ENCODE measurements around the gene FYB1.
A peak's percentile ranks its signal among the peaks of the same experiment; 100 is the strongest.

The FYB1 gene

DNA sequence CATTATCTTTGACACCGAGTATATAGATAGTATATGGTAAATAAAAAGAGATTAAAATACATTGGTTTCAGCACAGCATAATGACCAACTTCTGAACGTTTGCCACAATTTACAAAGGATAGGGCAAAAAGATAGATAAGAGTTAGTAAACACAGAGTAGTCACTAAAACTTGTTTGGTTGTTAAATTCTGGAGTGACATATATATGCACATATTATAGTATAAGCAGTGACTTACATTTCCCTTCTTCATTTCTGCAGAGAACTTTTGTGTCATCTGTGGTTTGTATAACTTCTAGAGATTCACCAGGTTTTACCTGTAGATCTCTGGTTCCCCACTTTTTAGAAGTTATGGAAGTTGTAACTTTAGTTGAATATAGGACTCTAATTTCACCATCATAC, 100.7 kb downstream of the FYB1 start:
- DNase-seq (ENCODE audit: low spot score) = no peak

DNA sequence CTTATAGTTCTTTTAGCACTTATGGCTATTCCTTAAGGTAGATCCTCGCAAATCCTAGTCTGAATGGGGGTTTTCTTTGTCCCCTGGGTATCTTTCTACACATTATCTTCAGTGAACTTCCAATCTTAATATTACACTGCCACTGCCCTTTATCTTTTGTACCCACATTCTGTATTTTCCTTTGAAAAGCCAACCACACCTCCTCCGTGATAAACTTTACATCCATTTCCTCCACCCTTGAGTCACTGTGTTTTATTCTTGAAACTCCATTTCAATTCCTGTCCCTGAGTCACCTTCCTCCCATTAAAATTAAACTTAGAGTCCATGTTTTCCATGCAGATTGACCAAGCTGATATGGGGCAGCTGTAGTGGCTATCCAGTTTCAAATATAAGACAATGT, 102.0 kb downstream of the FYB1 start:
- DNase-seq (ENCODE audit: low spot score) = no peak

DNA sequence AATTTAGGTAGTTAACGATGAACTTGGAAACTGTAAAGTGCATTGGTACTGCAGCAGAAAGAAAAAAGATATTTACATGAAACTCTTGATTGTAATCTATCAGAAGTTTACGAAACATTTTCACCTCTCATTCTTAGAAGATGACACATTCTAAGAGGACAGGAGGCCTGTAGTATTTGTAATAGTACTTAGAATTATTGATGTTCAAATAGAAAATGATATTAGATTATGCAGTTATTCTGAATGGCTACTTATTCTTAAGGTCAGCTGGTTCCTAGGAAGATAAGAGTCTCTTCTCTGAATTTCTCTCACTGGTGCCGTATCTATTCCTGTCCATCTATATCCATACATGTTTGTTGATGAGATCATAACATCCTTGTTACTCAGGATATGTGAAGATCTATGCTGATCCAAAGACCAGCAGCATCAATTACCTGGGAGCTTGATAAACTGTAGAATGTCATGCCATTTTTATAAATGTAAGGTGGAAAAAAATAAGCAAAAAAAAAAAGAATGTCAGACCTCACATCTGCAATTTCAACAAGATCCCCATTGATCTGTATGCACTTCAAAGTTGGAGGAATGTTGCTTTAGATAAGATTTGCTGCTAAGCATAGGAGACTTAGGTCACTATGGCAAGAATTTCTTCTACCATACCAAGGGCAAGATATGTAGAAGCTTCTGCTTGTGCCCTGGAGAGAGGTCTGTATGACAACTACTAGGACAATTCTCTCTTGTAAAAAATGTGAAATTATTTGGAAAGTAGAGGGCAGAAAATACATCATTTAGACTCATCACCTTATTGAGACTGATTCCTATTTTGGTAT, 102.8 kb downstream of the FYB1 start:
- no peak for DNase-seq (ENCODE audit: low spot score)

DNA sequence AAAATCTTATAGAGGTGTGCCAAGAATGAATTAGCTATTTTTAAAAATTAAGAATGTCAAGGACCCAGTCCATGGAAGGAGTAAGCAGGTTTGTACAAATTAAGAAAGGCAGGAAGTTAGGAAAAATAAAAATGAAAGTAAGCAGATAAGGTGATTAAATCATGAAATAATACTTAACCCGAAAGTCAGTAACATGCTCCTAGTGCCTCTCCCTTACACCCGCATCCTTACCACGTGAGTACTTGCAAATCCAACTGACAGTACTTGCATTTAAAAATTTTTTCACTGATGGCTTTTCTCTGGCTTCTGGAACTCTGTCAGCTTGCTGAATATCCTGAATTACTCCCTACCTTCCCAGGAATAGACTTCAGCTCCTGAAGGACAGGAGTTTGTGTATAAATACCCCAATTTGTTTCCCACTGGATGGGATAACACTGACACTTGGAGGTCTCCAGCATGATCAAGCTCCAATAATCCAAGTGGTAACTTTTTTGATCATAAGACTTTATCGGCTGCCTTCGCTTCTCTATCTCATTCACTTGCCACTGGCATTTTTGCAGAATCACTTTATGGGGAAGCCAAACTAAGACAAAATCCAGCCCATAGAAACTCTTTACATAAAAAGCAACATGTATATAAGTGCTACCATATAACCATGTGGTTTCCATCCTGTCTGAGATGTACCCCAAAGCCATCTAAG, 103.6 kb downstream of the FYB1 start:
- no peak for DNase-seq (ENCODE audit: low spot score)

DNA sequence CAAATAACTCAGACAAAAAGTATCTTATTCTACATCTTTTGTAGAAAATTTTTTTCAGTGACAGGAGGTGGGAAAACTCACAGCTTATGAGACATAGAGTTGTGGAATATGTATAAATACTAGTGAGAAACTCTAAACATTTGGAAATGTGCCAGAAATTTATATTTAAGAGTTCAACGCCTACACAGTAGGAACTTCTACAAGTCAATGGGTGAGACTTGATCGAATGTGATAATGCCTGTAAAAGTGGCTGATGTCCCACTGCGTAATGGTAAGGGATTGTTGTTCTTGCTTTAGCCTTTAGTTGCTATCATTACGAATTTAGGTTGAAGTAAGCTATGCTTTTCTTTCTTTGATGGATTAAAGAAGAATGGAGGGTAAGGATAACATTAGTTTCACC, 105.2 kb downstream of the FYB1 start:
- no peak for DNase-seq (ENCODE audit: low spot score)

DNA sequence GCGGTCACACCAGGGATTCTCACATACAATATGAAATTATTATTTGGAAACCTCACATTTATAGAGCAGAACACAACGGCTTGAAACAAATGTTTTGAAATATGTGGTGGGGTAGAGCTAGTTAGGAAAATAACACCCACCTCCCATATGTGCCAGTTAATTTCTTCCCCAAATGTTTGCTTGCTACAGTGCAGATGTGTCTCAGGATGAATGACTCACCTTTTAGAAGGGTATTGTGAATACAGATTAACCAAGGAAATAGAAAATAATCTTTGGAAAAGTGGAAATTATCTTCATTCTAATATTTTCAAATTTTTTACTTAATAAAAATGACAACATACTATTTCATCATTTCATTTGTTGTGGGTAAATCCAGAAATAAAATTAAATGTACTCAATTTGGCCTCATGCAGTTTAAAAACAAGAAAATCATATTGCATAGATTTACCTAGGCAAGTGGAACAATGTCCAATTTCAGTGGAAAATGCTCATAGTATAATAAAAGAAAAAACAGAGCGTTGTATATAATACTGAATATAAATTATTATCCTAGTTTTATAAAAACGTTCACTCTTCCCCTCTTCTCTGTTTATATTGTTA, 105.9 kb downstream of the FYB1 start:
- no peak for DNase-seq (ENCODE audit: low spot score)

DNA sequence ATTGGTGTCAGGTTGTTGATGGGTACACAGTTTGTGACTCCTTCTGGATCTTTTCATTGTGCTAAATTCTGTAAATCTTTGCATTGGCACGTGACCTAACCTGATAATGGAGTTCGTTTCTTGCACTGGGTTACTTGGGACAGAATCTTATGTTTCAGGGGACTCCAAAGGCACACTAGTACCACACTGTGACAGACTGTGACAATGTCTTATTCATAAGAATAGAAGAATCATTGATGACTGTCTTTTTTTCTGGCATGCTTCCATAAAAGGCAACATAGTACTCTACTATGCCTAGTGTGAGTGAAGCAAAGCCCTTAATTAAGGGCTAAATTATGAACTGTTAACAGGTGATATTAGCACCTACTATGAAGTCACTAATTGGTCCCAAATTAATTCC, 109.8 kb downstream of the FYB1 start:
- DNase-seq (ENCODE audit: low spot score) = no peak

DNA sequence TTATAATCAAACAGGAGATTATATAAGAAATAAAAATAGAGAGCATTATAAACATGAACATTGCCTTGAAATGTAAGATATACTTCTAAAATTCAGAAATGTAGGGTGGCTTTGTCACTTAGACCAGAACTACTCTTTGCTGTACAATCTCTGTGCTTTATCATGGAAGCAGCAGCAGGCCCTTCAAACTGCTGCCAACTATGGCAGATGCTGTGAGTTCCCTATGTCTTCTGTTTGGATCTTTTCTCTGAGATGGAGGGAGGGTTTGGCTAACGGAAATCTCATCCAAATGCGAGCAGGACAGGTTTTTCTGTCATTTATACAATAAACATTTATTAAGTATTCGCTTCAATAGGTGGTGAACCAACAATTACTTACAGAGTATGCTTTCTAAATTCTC, 110.4 kb downstream of the FYB1 start:
- DNase-seq (ENCODE audit: low spot score) = no peak

DNA sequence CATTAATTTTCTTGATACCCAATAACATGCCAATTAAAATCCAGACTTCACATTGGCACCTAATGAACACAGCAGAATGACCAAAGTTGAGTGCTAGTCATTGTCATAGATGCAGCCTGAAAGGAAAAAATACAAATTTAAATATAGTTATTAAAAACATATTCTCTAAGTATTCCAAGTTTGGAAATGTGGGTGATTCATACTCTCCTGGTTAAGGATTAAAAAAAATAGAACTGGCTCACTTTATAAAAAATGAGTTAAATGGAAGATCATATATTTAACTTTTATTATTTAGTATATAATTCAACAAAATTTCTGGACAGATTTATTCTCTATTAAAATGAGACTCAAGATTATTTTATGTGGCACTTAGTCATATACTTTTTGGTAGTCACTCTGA, 112.0 kb downstream of the FYB1 start:
- DNase-seq (ENCODE audit: low spot score) = no peak

DNA sequence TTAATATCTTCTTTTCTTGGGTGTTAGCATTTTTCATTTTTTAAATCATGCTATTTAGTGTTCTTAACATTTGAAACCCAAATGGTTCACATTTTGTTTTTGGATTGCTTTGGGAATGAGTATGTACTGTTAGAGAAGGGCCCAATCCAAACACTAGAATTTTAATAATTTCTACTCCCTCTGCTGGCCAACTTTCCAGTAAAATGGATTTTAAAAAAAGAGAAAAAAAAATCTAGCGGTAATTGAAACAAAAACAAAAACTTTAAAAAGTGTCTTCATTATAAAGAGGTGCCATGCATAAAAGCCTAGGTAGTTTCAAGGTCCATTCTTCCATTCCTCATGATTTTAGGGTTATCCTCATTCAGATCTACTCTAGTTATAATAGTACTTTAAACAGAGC, 113.0 kb downstream of the FYB1 start:
- DNase-seq (ENCODE audit: low spot score) = peak; percentile 17

DNA sequence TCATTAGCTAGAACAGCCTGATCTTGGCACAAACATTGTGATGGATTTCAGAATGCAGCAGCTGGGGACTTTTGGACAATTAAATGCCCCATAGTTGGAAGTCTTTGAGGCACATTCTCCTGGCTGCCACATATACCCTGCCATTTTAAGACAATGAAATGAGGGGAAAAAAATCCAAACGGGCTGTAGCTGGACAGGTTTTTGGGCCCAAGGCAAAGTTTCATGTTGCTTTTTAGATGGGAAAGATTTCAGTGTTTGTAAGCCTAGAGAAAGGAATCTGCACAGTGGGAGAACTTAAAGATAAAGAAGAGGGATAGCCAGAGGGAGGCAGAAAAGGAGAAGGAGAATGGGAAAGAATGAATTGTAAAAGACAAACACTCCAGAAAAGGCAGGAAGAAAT, 115.1 kb downstream of the FYB1 start:
- DNase-seq (ENCODE audit: low spot score) = no peak

DNA sequence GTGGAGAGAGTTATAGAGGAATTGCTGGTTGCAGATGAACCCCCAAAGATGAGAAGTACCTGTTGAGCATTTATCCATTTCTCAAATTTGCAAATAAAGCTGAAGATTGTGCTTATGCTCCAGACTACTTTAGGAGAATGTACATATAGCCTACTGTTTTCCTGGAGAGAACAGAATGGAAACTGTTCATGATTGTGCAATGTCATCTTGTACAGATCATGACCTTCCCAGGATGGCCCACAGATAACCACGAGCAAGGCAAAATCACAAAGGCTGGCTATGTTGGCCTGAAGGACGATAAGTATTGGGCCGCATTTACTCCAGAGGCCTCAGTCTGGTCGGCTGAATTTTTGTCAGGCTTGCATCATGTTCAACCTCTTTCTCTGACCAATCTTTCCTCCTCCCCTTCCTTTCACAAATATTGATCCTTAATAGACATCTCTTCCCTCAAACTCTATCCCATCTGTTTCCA, 116.6 kb downstream of the FYB1 start:
- no peak for DNase-seq (ENCODE audit: low spot score)

DNA sequence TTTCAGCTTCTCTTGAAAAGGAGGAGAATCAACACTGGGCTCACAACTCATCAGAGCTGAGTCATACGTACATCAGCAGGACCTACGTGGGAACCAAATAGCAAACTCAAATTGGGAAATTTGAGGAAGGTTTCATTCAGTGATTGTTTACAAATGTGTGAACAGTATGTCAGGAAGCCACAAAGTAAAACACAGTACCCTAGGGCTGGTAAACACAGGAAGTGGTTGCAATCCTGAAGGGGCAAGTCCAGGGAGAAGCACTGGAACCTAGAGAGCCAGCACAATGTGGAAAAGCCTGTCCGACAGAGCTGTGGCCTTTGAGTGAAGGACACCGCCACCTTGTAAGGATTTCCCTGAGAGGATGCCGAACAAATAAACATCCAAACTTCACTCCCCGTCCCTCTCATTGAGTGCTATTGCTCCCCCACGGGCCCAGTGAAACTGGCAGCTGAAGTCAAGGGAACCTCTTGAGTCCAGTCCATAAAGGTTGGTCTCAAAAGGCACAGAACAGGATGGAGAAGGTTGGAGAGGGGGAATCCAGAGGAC, 118.4 kb downstream of the FYB1 start:
- DNase-seq (ENCODE audit: low spot score) = peak; percentile 61

DNA sequence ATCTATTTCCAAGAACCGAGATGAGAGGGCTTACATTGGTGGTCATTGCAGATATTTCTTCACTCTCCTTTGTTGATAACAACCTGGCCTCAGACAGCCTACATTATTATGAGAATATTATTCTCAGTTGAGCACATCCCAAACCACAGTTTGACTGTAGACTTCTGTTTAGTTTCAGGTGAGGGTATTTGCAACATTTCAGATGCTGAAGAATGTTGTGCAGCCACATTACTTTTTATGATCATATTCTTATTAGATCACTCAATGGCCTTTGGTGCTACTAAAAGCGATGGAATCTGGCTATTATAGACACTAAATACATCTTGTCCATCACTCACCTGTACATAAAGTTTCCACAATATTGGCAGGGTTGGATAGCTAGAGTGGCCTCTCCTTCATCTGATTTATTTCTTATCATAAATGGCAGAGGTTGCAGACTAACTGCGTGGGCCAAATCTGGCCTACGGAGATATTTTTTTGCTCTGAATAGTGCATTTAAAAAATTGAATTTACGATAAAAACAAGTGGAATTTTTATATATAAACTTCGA, 119.0 kb downstream of the FYB1 start:
- DNase-seq (ENCODE audit: low spot score) = no peak

DNA sequence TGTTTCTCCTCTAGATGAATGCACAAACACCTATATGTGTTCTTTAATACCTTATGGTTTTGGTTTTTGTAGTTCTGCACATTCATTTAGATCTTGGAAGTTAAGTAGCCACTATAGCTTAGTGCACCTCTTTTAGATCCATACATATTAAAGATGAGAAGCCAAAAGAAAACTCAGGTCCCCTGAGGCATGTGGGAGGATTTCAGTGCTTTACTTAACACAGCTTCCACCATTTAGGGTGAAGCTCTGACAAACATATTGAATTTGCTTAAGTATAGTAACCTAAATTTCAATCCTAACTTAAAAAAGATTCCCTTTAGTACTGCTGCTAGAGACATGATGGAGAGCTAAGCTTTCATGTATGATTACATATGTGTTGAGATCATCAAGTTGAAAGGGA, 119.5 kb downstream of the FYB1 start:
- DNase-seq (ENCODE audit: low spot score) = no peak

DNA sequence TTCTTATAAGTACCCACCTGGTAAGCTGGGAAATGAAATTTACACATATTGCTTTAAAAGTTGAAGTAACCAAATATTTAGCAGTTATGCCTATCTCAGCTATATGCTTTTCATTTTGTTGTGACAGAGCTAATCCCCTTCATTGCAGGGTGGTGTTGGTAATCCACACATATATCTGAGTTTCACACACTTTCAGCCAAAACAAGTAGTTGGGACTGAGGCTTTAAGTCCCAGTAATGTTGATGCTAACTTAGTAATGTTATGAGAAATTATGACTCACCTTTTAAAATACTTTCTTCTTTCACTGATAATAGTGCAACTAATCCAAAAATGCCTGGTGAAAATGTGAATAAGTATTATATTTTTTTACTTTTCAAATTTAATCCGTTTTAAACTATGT, 126.0 kb downstream of the FYB1 start:
- DNase-seq (ENCODE audit: low spot score) = peak; percentile 38

DNA sequence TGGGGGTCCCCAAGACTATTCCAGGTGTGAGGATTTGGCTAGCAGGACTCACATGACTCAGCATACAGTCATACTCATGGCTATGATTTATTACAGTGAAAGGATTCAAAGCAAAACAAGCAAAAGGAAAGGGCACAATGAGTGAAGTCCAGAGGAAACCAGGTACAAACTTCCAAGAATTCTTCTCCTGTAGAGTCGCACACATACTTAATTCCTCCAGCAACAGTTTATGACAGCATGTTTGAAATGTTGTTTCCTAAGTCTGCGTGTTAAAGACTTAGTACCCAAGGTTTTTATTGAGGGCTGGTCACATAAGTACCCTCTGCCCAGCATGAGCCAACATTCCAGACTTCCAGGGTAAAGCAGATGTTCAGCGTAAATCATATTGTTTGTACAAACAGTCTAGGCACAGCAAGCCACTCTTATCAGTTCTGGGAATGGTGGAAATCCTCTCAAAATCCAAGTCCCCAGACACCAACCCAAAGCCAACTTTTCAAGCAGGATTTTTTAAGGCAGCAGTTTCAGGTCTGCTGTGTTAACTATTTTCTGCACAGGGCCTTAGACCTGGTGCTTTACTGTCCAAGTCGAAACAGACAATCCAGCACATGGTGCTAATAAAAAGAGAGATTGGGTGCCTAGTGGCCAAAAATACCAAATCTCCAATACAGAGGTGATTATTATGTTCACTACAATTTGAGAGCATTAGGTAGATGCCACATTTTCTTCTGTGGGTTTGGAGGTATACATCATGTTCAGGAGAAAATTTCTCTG, 126.6 kb downstream of the FYB1 start:
- peak; percentile 62 for DNase-seq (ENCODE audit: low spot score)

DNA sequence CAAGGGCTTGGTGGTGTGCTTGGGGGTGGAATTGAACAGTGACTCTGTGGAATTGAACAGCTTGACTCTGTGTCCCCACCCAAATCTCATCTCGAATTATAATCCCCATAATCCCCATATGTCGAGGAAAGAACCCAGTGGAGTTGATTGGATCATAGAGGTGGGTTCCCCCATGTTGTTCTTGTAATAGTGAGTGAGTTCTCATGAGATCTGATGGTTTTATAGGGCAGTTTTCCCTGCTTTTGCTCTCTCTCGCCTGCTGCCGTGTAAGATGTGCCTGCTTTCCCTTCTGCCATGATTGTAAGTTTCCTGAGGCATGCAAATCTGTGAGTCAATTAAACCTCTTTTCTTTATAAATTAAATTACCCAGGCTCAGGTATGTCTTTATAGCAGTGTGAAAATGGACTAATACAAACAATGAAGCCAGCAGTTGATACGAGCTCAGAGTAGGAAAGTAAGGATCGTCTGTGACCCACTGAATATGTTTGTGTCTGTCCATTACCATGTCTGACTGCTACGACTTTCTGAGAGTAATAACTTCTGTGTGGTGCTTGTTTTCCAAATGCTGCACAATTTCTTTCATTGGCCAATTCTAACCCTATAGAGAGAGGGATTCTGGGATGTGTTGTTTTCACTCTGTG, 127.3 kb downstream of the FYB1 start:
- no peak for DNase-seq (ENCODE audit: low spot score)

DNA sequence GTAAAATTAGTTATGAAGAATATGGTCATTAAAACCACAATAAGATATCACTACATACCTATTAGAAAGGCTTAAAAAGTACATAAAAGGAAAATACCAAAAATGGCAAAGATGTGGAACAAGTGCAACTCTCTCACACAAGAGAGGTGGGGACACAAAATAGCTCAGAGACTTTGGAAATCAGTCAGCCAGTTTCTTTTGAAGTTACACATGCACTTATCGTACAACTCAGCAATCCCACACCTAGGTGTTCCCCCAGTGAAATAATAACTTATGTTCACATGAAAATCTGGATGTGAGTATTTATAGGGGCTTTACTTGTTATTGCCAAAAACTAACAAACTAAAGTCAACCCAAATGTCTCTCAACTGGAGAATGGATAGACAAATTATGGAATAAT, 135.4 kb downstream of the FYB1 start:
- no peak for DNase-seq (ENCODE audit: low spot score)

DNA sequence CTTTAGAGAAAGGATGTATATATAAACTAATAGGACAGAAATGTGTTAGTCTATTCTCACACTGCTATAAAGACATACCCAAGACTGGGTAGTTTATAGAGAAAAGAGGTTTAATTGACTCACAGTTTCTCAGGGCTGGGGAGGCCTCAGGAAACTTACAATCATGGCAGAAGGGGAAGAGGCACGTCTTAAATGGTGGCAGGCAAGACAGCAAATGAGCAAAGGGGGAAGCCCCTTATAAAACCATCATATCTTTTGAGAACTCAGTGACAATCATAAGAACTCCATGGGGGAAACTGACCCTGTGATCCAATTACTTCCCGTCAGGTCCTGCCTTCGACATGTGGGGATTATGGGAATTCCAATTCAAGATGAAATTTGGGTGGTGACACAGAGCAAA, 136.4 kb downstream of the FYB1 start:
- DNase-seq (ENCODE audit: low spot score) = no peak

DNA sequence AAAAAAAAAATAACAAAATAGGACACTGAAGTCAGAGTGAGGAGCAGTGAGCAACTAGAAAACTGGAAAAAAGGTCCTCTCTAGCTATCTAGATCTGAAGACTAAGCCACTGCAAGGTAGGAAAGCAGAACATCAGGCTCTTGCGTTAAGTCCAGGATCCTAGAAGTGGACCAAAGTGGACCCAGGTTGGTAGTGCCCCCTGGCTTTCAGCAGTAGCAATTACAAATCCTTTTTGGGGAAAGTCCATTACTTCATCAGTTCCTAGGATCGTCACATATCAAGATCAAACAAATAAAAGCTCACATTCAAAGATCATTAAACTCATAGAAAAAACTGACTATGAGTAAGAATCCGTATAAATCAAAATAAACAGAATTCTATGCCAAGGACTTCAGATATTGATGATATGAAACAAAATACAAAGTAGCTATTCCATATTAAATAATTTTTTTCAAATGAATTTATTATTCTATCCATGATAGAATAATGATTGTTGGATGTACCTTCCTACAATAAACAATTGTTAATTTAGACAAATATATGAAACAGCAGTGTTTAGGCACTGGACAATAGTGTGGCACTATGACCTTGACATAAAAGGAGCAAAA, 138.7 kb downstream of the FYB1 start:
- DNase-seq (ENCODE audit: low spot score) = peak; percentile 76
